ENCODE measurements around the gene TEKT3. TPM values are rescaled to one million over a fixed set of nuclear protein-coding genes. Genes with fewer than 3 reads are reported as not detected.

The TEKT3 gene
- total and polyA plus RNA-seq, 8 donors = 0.65 to 2.7 (median 0.92) TPM; not detected in 5

- TF ChIP-seq POLR2AphosphoS5 (IDR thresholded peaks at IDR 0.05) (no peak), CTCF (IDR thresholded peaks at IDR 0.05) (no peak), EP300 (IDR thresholded peaks at IDR 0.05) (no peak), POLR2A (IDR thresholded peaks at IDR 0.05) (no peak)
- no peak overlapping the region for H3K27ac ChIP-seq
- H3K27me3 ChIP-seq = no peaks in the 10 kb centered on the region
- intact Hi-C loops (cut with DNase I; ENCODE audit: low total_unique reads) = no loop called here
- H3K9me3 ChIP-seq = no peaks in the 10 kb centered on the region
- no peak overlapping the region for H3K4me3 ChIP-seq
- H3K36me3 ChIP-seq = no peaks in the 10 kb centered on the region
- H3K4me1 ChIP-seq = peaks cover 0 to 32% (median 2%) of the 10 kb centered on the region in 4 donors
- DNase-seq = no peak
- 49 to 86% (median 71%) methylated on average over 3 of the region's 3 CpGs for WGBS, 5 donors
Observed at GRCh38 chr17:15309236-15309635, 32.2 kb downstream of the TEKT3 start.

GRCh38 chr17:15308758-15309157, 32.6 kb downstream of the TEKT3 start:
- intact Hi-C loops (cut with DNase I; ENCODE audit: low total_unique reads) = no loop called here
- Histone ChIP-seq H3K9me3 (no peaks in the 10 kb centered on the region), H3K27me3 (no peaks in the 10 kb centered on the region), H3K4me3 (no peak overlapping the region), H3K4me1 (peaks cover 0 to 32% (median 2%) of the 10 kb centered on the region in 4 donors), H3K27ac (peak overlapping the region in 1 of 5 donors; percentile 66), H3K36me3 (no peaks in the 10 kb centered on the region)
- 72 to 86% (median 81%) methylated on average over 5 to 7 of the region's 7 CpGs for WGBS, 5 donors
- no peak for TF ChIP-seq CTCF (IDR thresholded peaks at IDR 0.05)
- TF ChIP-seq POLR2AphosphoS5 (IDR thresholded peaks at IDR 0.05) = no peak
- TF ChIP-seq EP300 (IDR thresholded peaks at IDR 0.05) = no peak
- TF ChIP-seq POLR2A (IDR thresholded peaks at IDR 0.05) = no peak
- no peak for DNase-seq

GRCh38 chr17:15307710-15308111, 33.7 kb downstream of the TEKT3 start:
- Histone ChIP-seq H3K9me3 (no peaks in the 10 kb centered on the region), H3K27ac (peak overlapping the region in 2 of 5 donors; percentile 0 to 66), H3K4me3 (no peak overlapping the region), H3K36me3 (no peaks in the 10 kb centered on the region), H3K27me3 (no peaks in the 10 kb centered on the region), H3K4me1 (peaks cover 0 to 32% (median 2%) of the 10 kb centered on the region in 4 donors)
- TF ChIP-seq POLR2A (IDR thresholded peaks at IDR 0.05) = no peak
- TF ChIP-seq POLR2AphosphoS5 (IDR thresholded peaks at IDR 0.05) = peak in 2 of 3 donors; percentile 27 to 47
- peak in 1 of 2 donors; percentile 38 for DNase-seq
- WGBS, 5 donors = 50 to 61% (median 58%) methylated on average over 4 of the region's 4 CpGs
- intact Hi-C loops (cut with DNase I; ENCODE audit: low total_unique reads) = no loop called here

GRCh38 chr17:15303851-15304250, 37.5 kb downstream of the TEKT3 start:
- Histone ChIP-seq H3K27me3 (peaks cover 0 to 3% (median 0%) of the 10 kb centered on the region in 3 donors), H3K36me3 (no peaks in the 10 kb centered on the region), H3K9me3 (no peaks in the 10 kb centered on the region), H3K4me3 (no peak overlapping the region), H3K27ac (no peak overlapping the region), H3K4me1 (peaks cover 0 to 32% (median 2%) of the 10 kb centered on the region in 4 donors)
- no peak for TF ChIP-seq EP300 (IDR thresholded peaks at IDR 0.05)
- TF ChIP-seq CTCF (IDR thresholded peaks at IDR 0.05) = no peak
- no peak for TF ChIP-seq POLR2A (IDR thresholded peaks at IDR 0.05)
- no peak for TF ChIP-seq POLR2AphosphoS5 (IDR thresholded peaks at IDR 0.05)
- 85 to 90% (median 85%) methylated on average over 11 to 14 of the region's 14 CpGs for WGBS, 5 donors
- no peak for DNase-seq
- intact Hi-C loops (cut with DNase I; ENCODE audit: low total_unique reads) = no loop called here

- peaks cover 0 to 32% (median 2%) of the 10 kb centered on the region in 4 donors for H3K4me1 ChIP-seq
- intact Hi-C loops (cut with DNase I; ENCODE audit: low total_unique reads) = no loop called here
- no peak for TF ChIP-seq EP300 (IDR thresholded peaks at IDR 0.05)
- no peak for TF ChIP-seq CTCF (IDR thresholded peaks at IDR 0.05)
- no peak for TF ChIP-seq POLR2AphosphoS5 (IDR thresholded peaks at IDR 0.05)
- TF ChIP-seq POLR2A (IDR thresholded peaks at IDR 0.05) = no peak
- 10 to 65% (median 23%) methylated on average over 3 of the region's 3 CpGs for WGBS, 5 donors
- H3K36me3 ChIP-seq = no peaks in the 10 kb centered on the region
- no peak for DNase-seq
- H3K4me3 ChIP-seq = no peak overlapping the region
- H3K9me3 ChIP-seq = no peaks in the 10 kb centered on the region
- no peak overlapping the region for H3K27ac ChIP-seq
- peaks cover 0 to 3% (median 0%) of the 10 kb centered on the region in 3 donors for H3K27me3 ChIP-seq
Observed at GRCh38 chr17:15303268-15303667, 38.1 kb downstream of the TEKT3 start.
